ENCODE results near the gene TSC22D3. TPM values are rescaled to one million over a fixed set of nuclear protein-coding genes. Genes with fewer than 3 reads are reported as not detected.
"Not testable (repeated sequence)": the region's sequence is repeated elsewhere in the genome, so short reads cannot be mapped to it uniquely, and the experiment has no call there.

Gene TSC22D3
- total RNA-seq, 3 donors from 2014 or later = 14.1 to 118 (median 64.7) TPM

- H3K36me3 ChIP-seq (ENCODE audit: low read depth) = no peaks in the 10 kb centered on the region
- no peaks in the 10 kb centered on the region for H3K9me3 ChIP-seq
- intact Hi-C loops (cut with DNase I, micrococcal nuclease) = no loop called here
- no peak overlapping the region for H3K4me3 ChIP-seq
- TF ChIP-seq CTCF (IDR thresholded peaks at IDR 0.05) = no peak
- DNase-seq (no peak), ATAC-seq (no peak)
- H3K4me1 ChIP-seq (ENCODE audit: low read depth) = peaks cover 19% of the 10 kb centered on the region
Measured at GRCh38 chrX:107675365-107675654, 100.3 kb downstream of the TSC22D3 start.

- no peak overlapping the region for H3K4me3 ChIP-seq
- intact Hi-C loops (cut with DNase I, micrococcal nuclease) = no loop called here
- no peaks in the 10 kb centered on the region for H3K9me3 ChIP-seq
- TF ChIP-seq CTCF (IDR thresholded peaks at IDR 0.05) = no peak
- H3K36me3 ChIP-seq (ENCODE audit: low read depth) = no peaks in the 10 kb centered on the region
- DNase-seq (peak; percentile 38 to 64 (median 42)), ATAC-seq (peak; percentile 16)
- H3K4me1 ChIP-seq (ENCODE audit: low read depth) = peaks cover 19% of the 10 kb centered on the region
Measured at GRCh38 chrX:107674480-107675364, 100.9 kb downstream of the TSC22D3 start.

- peak; percentile 70 for ATAC-seq
- no peaks in the 10 kb centered on the region for H3K9me3 ChIP-seq
- intact Hi-C loops (cut with DNase I, micrococcal nuclease) = no loop called here
- no peaks in the 10 kb centered on the region for H3K36me3 ChIP-seq (ENCODE audit: low read depth)
- no peak overlapping the region for H3K4me3 ChIP-seq
- H3K4me1 ChIP-seq (ENCODE audit: low read depth) = peaks cover 19% of the 10 kb centered on the region
- peak; percentile 71 to 93 (median 72) for DNase-seq
- TF ChIP-seq CTCF (IDR thresholded peaks at IDR 0.05) = no peak
Measured at GRCh38 chrX:107673933-107674479, 101.6 kb downstream of the TSC22D3 start.

- H3K4me3 ChIP-seq = no peak overlapping the region
Measured at GRCh38 chrX:107673431-107673830, 102.2 kb downstream of the TSC22D3 start.

GRCh38 chrX:107672955-107673378 lies 102.6 kb downstream of the TSC22D3 start:
- DNase-seq = peak; percentile 79 to 91 (median 81)
- intact Hi-C loops (cut with DNase I, micrococcal nuclease) = no loop called here
- Histone ChIP-seq H3K4me1 (ENCODE audit: low read depth) (peaks cover 19% of the 10 kb centered on the region), H3K9me3 (no peaks in the 10 kb centered on the region), H3K4me3 (no peak overlapping the region), H3K36me3 (ENCODE audit: low read depth) (no peaks in the 10 kb centered on the region)
- peak; percentile 78 for ATAC-seq
- TF ChIP-seq CTCF (IDR thresholded peaks at IDR 0.05) = peak; percentile 36

More at GRCh38 chrX:107673431-107673830, 102.2 kb downstream of the TSC22D3 start:
- ATAC-seq = no peak
- Histone ChIP-seq H3K4me1 (ENCODE audit: low read depth) (peaks cover 19% of the 10 kb centered on the region), H3K36me3 (ENCODE audit: low read depth) (no peaks in the 10 kb centered on the region), H3K9me3 (no peaks in the 10 kb centered on the region)
- intact Hi-C loops (cut with DNase I, micrococcal nuclease) = no loop called here
- DNase-seq = no peak
- TF ChIP-seq CTCF (IDR thresholded peaks at IDR 0.05) = no peak

- DNase-seq; H3K36me3 ChIP-seq (ENCODE audit: low read depth); H3K4me3 ChIP-seq; H3K9me3 ChIP-seq; ATAC-seq; intact Hi-C loops (cut with DNase I, micrococcal nuclease): not testable (repeated sequence)
- H3K4me1 ChIP-seq (ENCODE audit: low read depth) = peaks cover 14% of the 10 kb centered on the region
Measured at GRCh38 chrX:107671256-107671655, 104.3 kb downstream of the TSC22D3 start.

Measured in mucosa of descending colon (tissue), 3 donors.